SK-N-SH treated with all-trans-retinoic acid at 6 μM for 48 hours (cell line): Measurements from ENCODE around the gene CCND2.

Experiments
- ATAC-seq: fragments of 200-7000 bp; cut with Tn5 transposase; 3 replicates; pipeline ENCODE4 v1.9.1; 2020; ENCODE audit warnings: mild to moderate bottlenecking, moderate library complexity
- ARNTL ChIP-seq: fragments of 450-650 bp; formaldehyde crosslinking; IDR thresholded peaks from 2 replicates; pipeline ENCODE4 v1.5.0; 2020; ENCODE audit warnings: low read depth, mild to moderate bottlenecking, moderate library complexity, borderline replicate concordance
- BACH2 ChIP-seq: fragments of 250-450 bp; sonication (Bioruptor Pico); IDR thresholded peaks from 2 replicates; pipeline ENCODE4 v1.9.0; 2021; ENCODE audit warnings: mild to moderate bottlenecking, borderline replicate concordance
- CSDC2 ChIP-seq: fragments of 250-450 bp; sonication (Bioruptor Pico); IDR thresholded peaks from 2 replicates; pipeline ENCODE4 v1.5.0; 2020; ENCODE audit warnings: mild to moderate bottlenecking, moderate library complexity
- GLIS3 ChIP-seq: fragments of 250-450 bp; sonication (Bioruptor Pico); IDR thresholded peaks from 2 replicates; pipeline ENCODE4 v1.5.0; 2020; ENCODE audit warnings: mild to moderate bottlenecking, moderate library complexity
- ISL1 ChIP-seq: fragments of 250-450 bp; sonication (Bioruptor Pico); IDR thresholded peaks from 2 replicates; pipeline ENCODE4 v2.1.2; 2022; ENCODE audit warnings: mild to moderate bottlenecking, moderate library complexity
- PATZ1 ChIP-seq: fragments of 250-450 bp; sonication (Bioruptor Pico); IDR thresholded peaks from 2 replicates; pipeline ENCODE4 v1.8.0; 2020; ENCODE audit warnings: mild to moderate bottlenecking, moderate library complexity, borderline replicate concordance
- RARB ChIP-seq: fragments of 250-450 bp; sonication (Bioruptor Pico); IDR thresholded peaks from 2 replicates; pipeline ENCODE4 v1.8.0; 2021; ENCODE audit warnings: mild to moderate bottlenecking, moderate library complexity
- SNAI2 ChIP-seq: fragments of 250-450 bp; sonication (Bioruptor Pico); IDR thresholded peaks from 2 replicates; pipeline ENCODE4 v1.5.0; 2020; ENCODE audit warnings: mild to moderate bottlenecking, moderate library complexity
- TCF4 ChIP-seq: fragments of 250-450 bp; sonication (Bioruptor Pico); IDR thresholded peaks from 2 replicates; pipeline ENCODE4 v1.8.0; 2021; ENCODE audit warnings: mild to moderate bottlenecking, moderate library complexity, borderline replicate concordance
- TSHZ2 ChIP-seq: fragments of 250-450 bp; sonication (Bioruptor Pico); IDR thresholded peaks from 2 replicates; pipeline ENCODE4 v1.5.0; 2020; ENCODE audit warnings: mild to moderate bottlenecking, moderate library complexity
- ZC3H10 ChIP-seq: fragments of 250-450 bp; sonication (Bioruptor Pico); IDR thresholded peaks from 2 replicates; pipeline ENCODE4 v1.5.1; 2021; ENCODE audit warnings: mild to moderate bottlenecking, moderate library complexity
- ZFP3 ChIP-seq: fragments of 250-450 bp; sonication (Bioruptor Pico); IDR thresholded peaks from 2 replicates; pipeline ENCODE4 v1.5.0; 2020; ENCODE audit warnings: mild to moderate bottlenecking, moderate library complexity
- ZNF565 ChIP-seq: fragments of 450-650 bp; formaldehyde crosslinking; conservative IDR thresholded peaks from 2 replicates; pipeline ENCODE4 v1.5.0; 2020; ENCODE audit warnings: low read depth, mild to moderate bottlenecking, moderate library complexity
- ZNF70 ChIP-seq: fragments of 450-650 bp; formaldehyde crosslinking; IDR thresholded peaks from 2 replicates; pipeline ENCODE4 v1.5.0; 2020; ENCODE audit warnings: mild to moderate bottlenecking, moderate library complexity
- ZNF8 ChIP-seq: fragments of 450-650 bp; formaldehyde crosslinking; IDR thresholded peaks from 2 replicates; pipeline ENCODE4 v1.5.0; 2020; ENCODE audit warnings: mild to moderate bottlenecking, moderate library complexity
- TF ChIP-seq, protein P1 (sequence below): fragments of 250-450 bp; sonication (Bioruptor Pico); IDR thresholded peaks from 2 replicates; pipeline ENCODE4 v1.5.1; 2021; ENCODE audit warnings: mild to moderate bottlenecking, moderate library complexity
- TF ChIP-seq, protein P2 (sequence below): fragments of 250-450 bp; sonication (Bioruptor Pico); IDR thresholded peaks from 2 replicates; pipeline ENCODE4 v1.8.0; 2021; ENCODE audit warnings: low read depth, mild to moderate bottlenecking, moderate library complexity, borderline replicate concordance
- TF ChIP-seq, protein P3 (sequence below): fragments of 250-450 bp; sonication (Bioruptor Pico); IDR thresholded peaks from 2 replicates; pipeline ENCODE4 v1.5.1; 2020; ENCODE audit warnings: low read depth, mild to moderate bottlenecking, moderate library complexity

CCND2 gene

GRCh38 chr12:4289231-4289878 lies 15.8 kb downstream of the CCND2 start (continued):
- TF ChIP-seq ZC3H10 (CRISPR knock-in tag) (no peak), BACH2 (CRISPR knock-in tag) (no peak), TSHZ2 (CRISPR knock-in tag) (no peak)

- no peak for ATAC-seq
- TF ChIP-seq TCF4 (CRISPR knock-in tag) (no peak), ZNF565 (CRISPR knock-in tag) (no peak), ARNTL (no peak), RARB (CRISPR knock-in tag) (no peak), CSDC2 (CRISPR knock-in tag) (no peak), ZC3H10 (CRISPR knock-in tag) (no peak), SNAI2 (CRISPR knock-in tag) (no peak), ZNF70 (no peak), ISL1 (CRISPR knock-in tag) (no peak), ZNF8 (CRISPR knock-in tag) (no peak), TSHZ2 (CRISPR knock-in tag) (no peak), PATZ1 (CRISPR knock-in tag) (no peak), GLIS3 (CRISPR knock-in tag) (no peak), ZFP3 (CRISPR knock-in tag) (no peak), BACH2 (CRISPR knock-in tag) (no peak)
- TF ChIP-seq, protein P1, sequence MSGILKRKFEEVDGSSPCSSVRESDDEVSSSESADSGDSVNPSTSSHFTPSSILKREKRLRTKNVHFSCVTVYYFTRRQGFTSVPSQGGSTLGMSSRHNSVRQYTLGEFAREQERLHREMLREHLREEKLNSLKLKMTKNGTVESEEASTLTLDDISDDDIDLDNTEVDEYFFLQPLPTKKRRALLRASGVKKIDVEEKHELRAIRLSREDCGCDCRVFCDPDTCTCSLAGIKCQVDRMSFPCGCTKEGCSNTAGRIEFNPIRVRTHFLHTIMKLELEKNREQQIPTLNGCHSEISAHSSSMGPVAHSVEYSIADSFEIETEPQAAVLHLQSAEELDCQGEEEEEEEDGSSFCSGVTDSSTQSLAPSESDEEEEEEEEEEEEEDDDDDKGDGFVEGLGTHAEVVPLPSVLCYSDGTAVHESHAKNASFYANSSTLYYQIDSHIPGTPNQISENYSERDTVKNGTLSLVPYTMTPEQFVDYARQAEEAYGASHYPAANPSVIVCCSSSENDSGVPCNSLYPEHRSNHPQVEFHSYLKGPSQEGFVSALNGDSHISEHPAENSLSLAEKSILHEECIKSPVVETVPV (CRISPR knock-in tag): no peak
- TF ChIP-seq, protein P2, sequence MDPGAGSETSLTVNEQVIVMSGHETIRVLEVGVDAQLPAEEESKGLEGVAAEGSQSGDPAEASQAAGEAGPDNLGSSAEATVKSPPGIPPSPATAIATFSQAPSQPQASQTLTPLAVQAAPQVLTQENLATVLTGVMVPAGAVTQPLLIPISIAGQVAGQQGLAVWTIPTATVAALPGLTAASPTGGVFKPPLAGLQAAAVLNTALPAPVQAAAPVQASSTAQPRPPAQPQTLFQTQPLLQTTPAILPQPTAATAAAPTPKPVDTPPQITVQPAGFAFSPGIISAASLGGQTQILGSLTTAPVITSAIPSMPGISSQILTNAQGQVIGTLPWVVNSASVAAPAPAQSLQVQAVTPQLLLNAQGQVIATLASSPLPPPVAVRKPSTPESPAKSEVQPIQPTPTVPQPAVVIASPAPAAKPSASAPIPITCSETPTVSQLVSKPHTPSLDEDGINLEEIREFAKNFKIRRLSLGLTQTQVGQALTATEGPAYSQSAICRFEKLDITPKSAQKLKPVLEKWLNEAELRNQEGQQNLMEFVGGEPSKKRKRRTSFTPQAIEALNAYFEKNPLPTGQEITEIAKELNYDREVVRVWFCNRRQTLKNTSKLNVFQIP (CRISPR knock-in tag): no peak
- TF ChIP-seq, protein P3, sequence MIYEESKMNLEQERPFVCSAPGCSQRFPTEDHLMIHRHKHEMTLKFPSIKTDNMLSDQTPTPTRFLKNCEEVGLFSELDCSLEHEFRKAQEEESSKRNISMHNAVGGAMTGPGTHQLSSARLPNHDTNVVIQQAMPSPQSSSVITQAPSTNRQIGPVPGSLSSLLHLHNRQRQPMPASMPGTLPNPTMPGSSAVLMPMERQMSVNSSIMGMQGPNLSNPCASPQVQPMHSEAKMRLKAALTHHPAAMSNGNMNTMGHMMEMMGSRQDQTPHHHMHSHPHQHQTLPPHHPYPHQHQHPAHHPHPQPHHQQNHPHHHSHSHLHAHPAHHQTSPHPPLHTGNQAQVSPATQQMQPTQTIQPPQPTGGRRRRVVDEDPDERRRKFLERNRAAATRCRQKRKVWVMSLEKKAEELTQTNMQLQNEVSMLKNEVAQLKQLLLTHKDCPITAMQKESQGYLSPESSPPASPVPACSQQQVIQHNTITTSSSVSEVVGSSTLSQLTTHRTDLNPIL (CRISPR knock-in tag): no peak
- TF ChIP-seq, all 23 proteins: peak for 0
Measured at GRCh38 chr12:4289998-4290790, 16.6 kb downstream of the CCND2 start.
